K562 (cell line): ENCODE data around the gene RACK1. TPM values are rescaled to one million over a fixed set of nuclear protein-coding genes. Genes with fewer than 3 reads are reported as not detected.

ENCODE experiments used
- EZH2 ChIP-seq: IDR thresholded peaks from 2 replicates; pipeline ENCODE4 v1.6.1; 2012; ENCODE audit warnings: low read depth, mild to moderate bottlenecking, inconsistent platforms, low read length, borderline replicate concordance
- GTF2E2 ChIP-seq: fragments of 200-800 bp; sonication (Bioruptor generic); IDR thresholded peaks from 2 replicates; pipeline ENCODE4 v1.6.1; 2016; ENCODE audit warnings: missing genetic modification characterization, missing compliant biosample characterization
- MGA ChIP-seq: fragments of 450-650 bp; IDR thresholded peaks from 2 replicates; pipeline ENCODE4 v1.6.1; 2016; ENCODE audit warnings: mild to moderate bottlenecking, moderate library complexity
- ZBTB2 ChIP-seq: fragments of 450-650 bp; IDR thresholded peaks from 2 replicates; pipeline ENCODE4 v1.6.1; 2016; ENCODE audit warnings: antibody characterized with exemption
- polyA plus RNA-seq, 8 experiments: library from polyadenylated mRNA; depleted of rRNA in 4 of 8; stranded (reverse) in 5 of 8; unstranded in 3 of 8; fragments of >200 nt; fragmentation: Nextera tagmentation in 2 of 8; fragmentation: Illumina TruSeq in 1 of 8; extraction: Ambion mirVana in 2 of 8; extraction: Trizol in 1 of 8; gene quantifications; 2 replicates each; pipeline versions ENCODE4 v1.2.1 to v1.2.3, GENCODE V29; 2011 to 2014; ENCODE audit warnings: inconsistent platforms in 1 of 8, missing spikeins in 1 of 8
- total RNA-seq, 7 experiments: library from RNA; depleted of rRNA in 6 of 7; stranded (reverse); fragments of >200 nt in 6 of 7; fragmentation: Illumina TruSeq in 2 of 7; extraction: Trizol in 2 of 7; gene quantifications; 2 replicates each; pipeline versions ENCODE4 v1.2.1 to v1.2.3, GENCODE V29; 2011 to 2021; ENCODE audit warnings: low replicate concordance in 1 of 7
- TF ChIP-seq, protein P1 (sequence below): fragments of 200-800 bp; sonication (Bioruptor generic); IDR thresholded peaks from 2 replicates; pipeline ENCODE4 v1.6.1; 2017; ENCODE audit warnings: missing genetic modification characterization, missing compliant biosample characterization
- TF ChIP-seq, protein P2 (sequence below): fragments of 250-450 bp; sonication (Bioruptor Pico); IDR thresholded peaks from 2 replicates; pipeline ENCODE4 v1.4.0; 2020

The RACK1 gene
- total and polyA plus RNA-seq, 9 of the 15 experiments (the other 6 are each of a cell fraction or from before 2014, with no cell fraction given) = 2,303 to 5,311 (median 3,833) TPM

GRCh38 chr5:181188700-181189362, 54.9 kb downstream of the RACK1 start (continued):
- TF ChIP-seq, protein P1, sequence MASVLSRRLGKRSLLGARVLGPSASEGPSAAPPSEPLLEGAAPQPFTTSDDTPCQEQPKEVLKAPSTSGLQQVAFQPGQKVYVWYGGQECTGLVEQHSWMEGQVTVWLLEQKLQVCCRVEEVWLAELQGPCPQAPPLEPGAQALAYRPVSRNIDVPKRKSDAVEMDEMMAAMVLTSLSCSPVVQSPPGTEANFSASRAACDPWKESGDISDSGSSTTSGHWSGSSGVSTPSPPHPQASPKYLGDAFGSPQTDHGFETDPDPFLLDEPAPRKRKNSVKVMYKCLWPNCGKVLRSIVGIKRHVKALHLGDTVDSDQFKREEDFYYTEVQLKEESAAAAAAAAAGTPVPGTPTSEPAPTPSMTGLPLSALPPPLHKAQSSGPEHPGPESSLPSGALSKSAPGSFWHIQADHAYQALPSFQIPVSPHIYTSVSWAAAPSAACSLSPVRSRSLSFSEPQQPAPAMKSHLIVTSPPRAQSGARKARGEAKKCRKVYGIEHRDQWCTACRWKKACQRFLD (CRISPR knock-in tag) = no peak
- TF ChIP-seq, protein P2, sequence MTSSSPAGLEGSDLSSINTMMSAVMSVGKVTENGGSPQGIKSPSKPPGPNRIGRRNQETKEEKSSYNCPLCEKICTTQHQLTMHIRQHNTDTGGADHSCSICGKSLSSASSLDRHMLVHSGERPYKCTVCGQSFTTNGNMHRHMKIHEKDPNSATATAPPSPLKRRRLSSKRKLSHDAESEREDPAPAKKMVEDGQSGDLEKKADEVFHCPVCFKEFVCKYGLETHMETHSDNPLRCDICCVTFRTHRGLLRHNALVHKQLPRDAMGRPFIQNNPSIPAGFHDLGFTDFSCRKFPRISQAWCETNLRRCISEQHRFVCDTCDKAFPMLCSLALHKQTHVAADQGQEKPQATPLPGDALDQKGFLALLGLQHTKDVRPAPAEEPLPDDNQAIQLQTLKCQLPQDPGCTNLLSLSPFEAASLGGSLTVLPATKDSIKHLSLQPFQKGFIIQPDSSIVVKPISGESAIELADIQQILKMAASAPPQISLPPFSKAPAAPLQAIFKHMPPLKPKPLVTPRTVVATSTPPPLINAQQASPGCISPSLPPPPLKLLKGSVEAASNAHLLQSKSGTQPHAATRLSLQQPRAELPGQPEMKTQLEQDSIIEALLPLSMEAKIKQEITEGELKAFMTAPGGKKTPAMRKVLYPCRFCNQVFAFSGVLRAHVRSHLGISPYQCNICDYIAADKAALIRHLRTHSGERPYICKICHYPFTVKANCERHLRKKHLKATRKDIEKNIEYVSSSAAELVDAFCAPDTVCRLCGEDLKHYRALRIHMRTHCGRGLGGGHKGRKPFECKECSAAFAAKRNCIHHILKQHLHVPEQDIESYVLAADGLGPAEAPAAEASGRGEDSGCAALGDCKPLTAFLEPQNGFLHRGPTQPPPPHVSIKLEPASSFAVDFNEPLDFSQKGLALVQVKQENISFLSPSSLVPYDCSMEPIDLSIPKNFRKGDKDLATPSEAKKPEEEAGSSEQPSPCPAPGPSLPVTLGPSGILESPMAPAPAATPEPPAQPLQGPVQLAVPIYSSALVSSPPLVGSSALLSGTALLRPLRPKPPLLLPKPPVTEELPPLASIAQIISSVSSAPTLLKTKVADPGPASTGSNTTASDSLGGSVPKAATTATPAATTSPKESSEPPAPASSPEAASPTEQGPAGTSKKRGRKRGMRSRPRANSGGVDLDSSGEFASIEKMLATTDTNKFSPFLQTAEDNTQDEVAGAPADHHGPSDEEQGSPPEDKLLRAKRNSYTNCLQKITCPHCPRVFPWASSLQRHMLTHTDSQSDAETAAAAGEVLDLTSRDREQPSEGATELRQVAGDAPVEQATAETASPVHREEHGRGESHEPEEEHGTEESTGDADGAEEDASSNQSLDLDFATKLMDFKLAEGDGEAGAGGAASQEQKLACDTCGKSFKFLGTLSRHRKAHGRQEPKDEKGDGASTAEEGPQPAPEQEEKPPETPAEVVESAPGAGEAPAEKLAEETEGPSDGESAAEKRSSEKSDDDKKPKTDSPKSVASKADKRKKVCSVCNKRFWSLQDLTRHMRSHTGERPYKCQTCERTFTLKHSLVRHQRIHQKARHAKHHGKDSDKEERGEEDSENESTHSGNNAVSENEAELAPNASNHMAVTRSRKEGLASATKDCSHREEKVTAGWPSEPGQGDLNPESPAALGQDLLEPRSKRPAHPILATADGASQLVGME (CRISPR knock-in tag) = no peak
- TF ChIP-seq EZH2 (no peak), GTF2E2 (no peak), ZBTB2 (no peak), MGA (no peak)
